Measurements from ENCODE around the gene CYTH4. TPM values are rescaled to one million over a fixed set of nuclear protein-coding genes. Genes with fewer than 3 reads are reported as not detected.

The CYTH4 gene
- total and polyA plus RNA-seq, 2 of the 8 experiments (the other 6 are each of a cell fraction or from before 2014, with no cell fraction given) = 0.09 TPM; not detected in 1

GRCh38 chr22:37256075-37256726 lies 26.1 kb upstream of the CYTH4 start (continued):
- no peak for TF ChIP-seq MAFK (IDR thresholded peaks at IDR 0.05; ENCODE audit: low read depth, low read length)
- no peak for TF ChIP-seq RAD21 (IDR thresholded peaks at IDR 0.05 in 1 of 2, conservative IDR thresholded peaks at IDR 0.05 in 1 of 2; ENCODE audit: low read depth in 2 of 2, low read length in 2 of 2)

All from H1 (cell line).